Smooth muscle cell (in vitro differentiated cells): ENCODE measurements around the gene ASB18. TPM values are rescaled to one million over a fixed set of nuclear protein-coding genes. Genes with fewer than 3 reads are reported as not detected.
A peak's percentile ranks its signal among the peaks of the same experiment; 100 is the strongest.

Experiments
- DNase-seq: peaks from one replicate; lab custom pipeline; 2025; ENCODE audit not compliant: unreplicated experiment; lab: John Stamatoyannopoulos, UW
- H2AFZ ChIP-seq: fragments of 200-600 bp; sonication (generic); 2 replicates; pipeline ENCODE4 v1.6.0; 2016; ENCODE audit warnings: antibody characterized with exemption, low read depth, mild to moderate bottlenecking
- H3F3A ChIP-seq: fragments of 200-600 bp; sonication (generic); 2 replicates; pipeline ENCODE4 v1.6.0; 2017; ENCODE audit warnings: antibody characterized with exemption, low read depth
- H3K27ac ChIP-seq: fragments of 200-600 bp; sonication (generic); 2 replicates; pipeline ENCODE4 v1.5.1; 2016; ENCODE audit warnings: low read depth, mild to moderate bottlenecking
- H3K27me3 ChIP-seq: fragments of 200-600 bp; sonication (generic); 2 replicates; pipeline ENCODE4 v1.6.1; 2016; ENCODE audit warnings: low read depth, mild to moderate bottlenecking
- H3K36me3 ChIP-seq: fragments of 200-600 bp; sonication (generic); 2 replicates; pipeline ENCODE4 v1.5.1; 2016; ENCODE audit warnings: low read depth
- H3K4me1 ChIP-seq: fragments of 200-600 bp; sonication (generic); 2 replicates; pipeline ENCODE4 v1.5.1; 2016; ENCODE audit warnings: low read depth
- H3K4me2 ChIP-seq: fragments of 200-600 bp; sonication (generic); 2 replicates; pipeline ENCODE4 v1.6.0; 2016; ENCODE audit warnings: mild to moderate bottlenecking
- H3K4me3 ChIP-seq: fragments of 200-600 bp; sonication (generic); 2 replicates; pipeline ENCODE4 v1.5.1; 2016; ENCODE audit warnings: mild to moderate bottlenecking
- H3K79me2 ChIP-seq: fragments of 200-600 bp; sonication (generic); 2 replicates; pipeline ENCODE4 v1.6.0; 2016; ENCODE audit warnings: low read depth, mild to moderate bottlenecking
- H3K9ac ChIP-seq: fragments of 200-600 bp; sonication (generic); 2 replicates; pipeline ENCODE4 v1.6.0; 2016; ENCODE audit warnings: low read depth
- H3K9me3 ChIP-seq: fragments of 200-600 bp; sonication (generic); replicated peaks from 2 replicates; pipeline ENCODE4 v1.5.1; 2016; ENCODE audit warnings: low read depth
- H4K20me1 ChIP-seq: fragments of 200-600 bp; sonication (generic); 2 replicates; pipeline ENCODE4 v1.6.0; 2016; ENCODE audit warnings: low read depth
- WGBS: methylation state at CpG from one replicate; pipeline ENCODE4 v1.1.7; 2016; ENCODE audit warnings: low lambda C conversion rate; 5-methylcytosine and 5-hydroxymethylcytosine counted together
- polyA plus RNA-seq: library from polyadenylated mRNA; unstranded; fragments of >200 nt; fragmentation: Nextera tagmentation; extraction: Ambion mirVana; gene quantifications from 2 replicates; pipeline ENCODE4 v1.2.1, GENCODE V29; 2016
- total RNA-seq: library from RNA; depleted of rRNA; stranded (reverse); fragments of >200 nt; gene quantifications from 2 replicates; pipeline ENCODE4 v1.2.3, GENCODE V29; 2014
- TF ChIP-seq, protein P1 (sequence below): fragments of 200-600 bp; sonication (generic); IDR thresholded peaks from 2 replicates; pipeline ENCODE4 v1.5.1; 2017; ENCODE audit warnings: borderline replicate concordance, mild to moderate bottlenecking, antibody characterized with exemption; ENCODE audit not compliant: insufficient read depth, poor library complexity, severe bottlenecking

Gene ASB18
- total and polyA plus RNA-seq, 2 experiments from 2014 or later: 0.05 TPM; not detected in 1

DNA sequence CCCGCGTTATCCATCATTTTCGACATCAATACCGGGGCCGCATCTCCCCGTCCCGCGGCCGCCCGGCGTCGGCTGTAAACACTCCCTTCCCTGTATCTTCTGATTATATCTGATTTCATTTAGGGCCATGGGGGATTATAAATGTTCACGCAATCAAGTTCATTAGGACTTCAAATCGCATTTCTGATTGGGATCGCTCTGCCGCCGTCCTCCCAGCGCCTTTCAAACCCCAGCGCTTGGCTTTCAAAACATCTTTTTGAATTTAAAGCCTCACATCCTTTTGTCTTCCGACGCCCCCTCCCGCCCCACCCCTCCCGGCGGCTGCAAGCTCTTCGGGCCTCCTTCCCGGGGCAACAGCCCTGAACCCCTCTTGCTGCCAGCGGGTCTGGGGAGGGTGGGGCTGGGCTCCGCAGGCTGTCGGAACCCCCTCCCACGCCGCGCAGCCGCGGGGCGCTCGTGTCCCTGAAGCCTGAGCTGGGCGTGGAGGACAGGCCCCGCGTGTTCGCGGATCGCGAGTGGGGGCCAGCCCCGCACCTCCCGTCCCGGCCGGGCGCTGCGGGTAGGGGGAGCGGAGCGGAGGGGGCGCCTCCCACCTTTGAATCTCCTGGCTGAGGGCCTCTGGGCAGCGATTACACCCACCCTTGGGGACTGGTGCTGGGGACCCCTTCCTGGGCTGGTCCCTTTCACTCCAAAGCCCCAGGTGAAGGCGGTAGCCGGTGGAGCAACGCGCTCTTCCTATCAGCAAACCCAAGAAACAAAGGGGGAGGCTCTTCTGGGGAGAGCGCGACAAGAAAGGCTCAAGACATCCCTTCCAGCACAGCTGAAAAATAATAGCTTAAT lies 84.8 kb downstream of the ASB18 start:
- Histone ChIP-seq H3K27ac (peak overlapping the region; percentile 46), H4K20me1 (no peaks in the 10 kb centered on the region), H3K79me2 (no peaks in the 10 kb centered on the region), H3K4me3 (peak overlapping the region; percentile 56), H2AFZ (peak overlapping the region; percentile 91), H3K9me3 (no peaks in the 10 kb centered on the region), H3K4me1 (peaks cover 17% of the 10 kb centered on the region), H3K27me3 (peaks cover 17% of the 10 kb centered on the region), H3K4me2 (peak overlapping the region; percentile 90), H3K36me3 (no peaks in the 10 kb centered on the region), H3F3A (peaks cover 23% of the 10 kb centered on the region), H3K9ac (no peak overlapping the region)
- TF ChIP-seq, protein P1, sequence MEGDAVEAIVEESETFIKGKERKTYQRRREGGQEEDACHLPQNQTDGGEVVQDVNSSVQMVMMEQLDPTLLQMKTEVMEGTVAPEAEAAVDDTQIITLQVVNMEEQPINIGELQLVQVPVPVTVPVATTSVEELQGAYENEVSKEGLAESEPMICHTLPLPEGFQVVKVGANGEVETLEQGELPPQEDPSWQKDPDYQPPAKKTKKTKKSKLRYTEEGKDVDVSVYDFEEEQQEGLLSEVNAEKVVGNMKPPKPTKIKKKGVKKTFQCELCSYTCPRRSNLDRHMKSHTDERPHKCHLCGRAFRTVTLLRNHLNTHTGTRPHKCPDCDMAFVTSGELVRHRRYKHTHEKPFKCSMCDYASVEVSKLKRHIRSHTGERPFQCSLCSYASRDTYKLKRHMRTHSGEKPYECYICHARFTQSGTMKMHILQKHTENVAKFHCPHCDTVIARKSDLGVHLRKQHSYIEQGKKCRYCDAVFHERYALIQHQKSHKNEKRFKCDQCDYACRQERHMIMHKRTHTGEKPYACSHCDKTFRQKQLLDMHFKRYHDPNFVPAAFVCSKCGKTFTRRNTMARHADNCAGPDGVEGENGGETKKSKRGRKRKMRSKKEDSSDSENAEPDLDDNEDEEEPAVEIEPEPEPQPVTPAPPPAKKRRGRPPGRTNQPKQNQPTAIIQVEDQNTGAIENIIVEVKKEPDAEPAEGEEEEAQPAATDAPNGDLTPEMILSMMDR: no peak
- DNase-seq: no peak
- 8% methylated on average over 50 of the region's 59 CpGs for WGBS

DNA sequence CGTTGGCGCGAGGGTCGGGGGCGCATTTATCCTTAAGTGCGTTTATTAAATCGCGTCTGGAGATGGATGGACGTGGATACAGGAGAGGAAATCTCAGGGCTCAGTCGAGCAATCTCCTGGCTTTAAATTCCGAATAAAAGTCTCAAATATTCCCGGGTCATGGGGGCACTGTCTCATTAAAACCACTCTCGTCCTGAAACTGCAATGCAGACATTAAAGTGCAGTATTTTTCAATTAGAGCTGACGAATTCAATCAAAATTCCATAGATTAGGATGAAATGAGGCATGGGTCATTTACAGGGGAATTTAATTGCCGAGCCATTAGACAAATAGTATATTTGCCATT lies 85.3 kb downstream of the ASB18 start:
- TF ChIP-seq, protein P1: no peak
- H3K9me3 ChIP-seq: no peaks in the 10 kb centered on the region
- no peaks in the 10 kb centered on the region for H3K36me3 ChIP-seq
- H4K20me1 ChIP-seq: no peaks in the 10 kb centered on the region
- H3K4me2 ChIP-seq: peak overlapping the region; percentile 90
- peaks cover 18% of the 10 kb centered on the region for H3K4me1 ChIP-seq
- H3K9ac ChIP-seq: peak overlapping the region; percentile 27
- WGBS: 6% methylated on average over 15 of the region's 15 CpGs
- H3K4me3 ChIP-seq: peak overlapping the region; percentile 56
- H3F3A ChIP-seq: peaks cover 23% of the 10 kb centered on the region
- peak overlapping the region; percentile 91 for H2AFZ ChIP-seq
- no peaks in the 10 kb centered on the region for H3K79me2 ChIP-seq
- peaks cover 23% of the 10 kb centered on the region for H3K27me3 ChIP-seq
- H3K27ac ChIP-seq: no peak overlapping the region
- no peak for DNase-seq

DNA sequence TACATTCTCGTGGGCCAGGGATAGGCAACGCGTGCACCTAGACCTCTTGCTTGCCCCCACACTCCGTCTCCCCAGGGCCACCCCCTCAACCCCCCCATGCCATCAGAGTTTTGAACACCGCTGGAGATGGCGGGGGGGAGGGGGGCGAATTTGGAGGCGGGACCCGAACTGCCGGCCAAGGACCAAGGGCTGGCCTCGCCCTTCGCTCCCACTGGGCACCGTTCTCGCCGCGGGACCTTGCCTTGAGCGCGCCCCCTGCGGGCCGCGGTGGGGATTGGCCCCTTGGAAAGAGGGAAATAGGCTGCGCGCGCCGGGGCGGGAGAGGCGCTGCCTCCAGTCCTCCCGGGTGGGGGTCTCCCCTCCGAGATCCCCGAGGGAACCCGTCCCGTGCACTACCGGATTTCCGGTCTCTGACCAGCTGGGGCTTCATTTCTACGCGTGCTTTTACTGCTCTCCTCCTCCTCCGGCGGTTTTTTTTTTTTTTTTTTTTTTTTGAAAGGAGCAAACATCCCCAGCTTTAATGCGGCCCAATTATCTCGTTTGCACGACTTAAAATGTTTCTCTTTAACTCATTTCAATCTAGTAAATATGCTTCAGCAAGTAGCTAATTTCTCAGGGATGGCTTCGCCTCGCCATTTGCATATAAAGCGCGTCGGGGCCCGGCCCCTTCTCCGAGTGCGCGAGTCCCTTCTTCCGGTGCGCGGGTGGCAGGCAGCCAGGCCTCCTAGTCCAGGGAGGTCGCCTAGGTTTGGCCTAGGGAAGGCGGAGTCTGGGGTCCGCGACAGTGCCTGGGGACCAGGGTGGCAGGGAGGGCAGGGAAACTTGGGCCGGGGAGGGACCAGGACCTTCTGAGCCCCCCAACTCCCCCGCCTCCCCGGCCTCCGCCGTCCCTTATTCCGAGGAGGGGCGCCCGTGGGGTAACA lies 86.0 kb downstream of the ASB18 start:
- TF ChIP-seq, protein P1: peak; percentile 75
- Histone ChIP-seq H3K4me3 (peak overlapping the region; percentile 56), H3K27ac (no peak overlapping the region), H4K20me1 (no peaks in the 10 kb centered on the region), H3K27me3 (peaks cover 29% of the 10 kb centered on the region), H3K9me3 (no peaks in the 10 kb centered on the region), H3F3A (peaks cover 23% of the 10 kb centered on the region), H3K79me2 (no peaks in the 10 kb centered on the region), H2AFZ (peak overlapping the region; percentile 91), H3K9ac (peak overlapping the region; percentile 27), H3K36me3 (no peaks in the 10 kb centered on the region), H3K4me1 (peaks cover 24% of the 10 kb centered on the region), H3K4me2 (peak overlapping the region; percentile 90)
- peak; percentile 45 for DNase-seq
- WGBS: under 1% methylated on average over 40 of the region's 65 CpGs
